Liver (tissue), 9 donors: ENCODE results near the gene SCAI. TPM values are rescaled to one million over a fixed set of nuclear protein-coding genes. Genes with fewer than 3 reads are reported as not detected.

ENCODE experiments used
- DNase-seq: peaks from one replicate; pipeline ENCODE4 v3.0.0-alpha.2; 2017; ENCODE audit warnings: low spot score
- H3K27ac ChIP-seq, 2 donors: one replicate each; pipeline ENCODE4 v1.7.0; 2013; ENCODE audit warnings: inconsistent platforms in 2 of 2, low read length in 2 of 2, control low read depth in 1 of 2, low read depth in 1 of 2, mild to moderate bottlenecking in 1 of 2
- H3K27me3 ChIP-seq, 4 donors: one replicate each; pipeline versions ENCODE4 v1.6.1 to v1.7.0; 2013; ENCODE audit warnings: low read length in 3 of 4, inconsistent platforms in 1 of 4, mild to moderate bottlenecking in 1 of 4, moderate library complexity in 1 of 4; ENCODE audit not compliant: control insufficient read depth in 4 of 4, insufficient read depth in 4 of 4
- H3K36me3 ChIP-seq, 4 donors: one replicate each; pipeline versions ENCODE4 v1.6.1 to v1.7.0; 2013; ENCODE audit warnings: low read length in 3 of 4, mild to moderate bottlenecking in 3 of 4, low read depth in 1 of 4, moderate library complexity in 1 of 4; ENCODE audit not compliant: control insufficient read depth in 4 of 4, insufficient read depth in 3 of 4
- H3K4me1 ChIP-seq, 4 donors: one replicate each; pipeline versions ENCODE4 v1.6.1 to v1.7.0; 2013; ENCODE audit warnings: low read length in 3 of 4, mild to moderate bottlenecking in 3 of 4, moderate library complexity in 1 of 4; ENCODE audit not compliant: control insufficient read depth in 4 of 4, insufficient read depth in 4 of 4
- H3K4me3 ChIP-seq, 3 donors: one replicate each; pipeline versions ENCODE4 v1.6.1 to v1.7.0; 2013; ENCODE audit warnings: low read length in 3 of 3, control low read depth in 1 of 3, low read depth in 1 of 3, mild to moderate bottlenecking in 1 of 3
- H3K9ac ChIP-seq, 2 donors: one replicate each; pipeline ENCODE4 v1.7.0; 2013; ENCODE audit warnings: low read length in 2 of 2, mild to moderate bottlenecking in 2 of 2, moderate library complexity in 2 of 2, control low read depth in 1 of 2, low read depth in 1 of 2
- H3K9me3 ChIP-seq, 4 donors: one replicate each; pipeline versions ENCODE4 v1.6.1 to v1.7.0; 2013; ENCODE audit warnings: low read length in 3 of 4; ENCODE audit not compliant: control insufficient read depth in 4 of 4
- ATF3 ChIP-seq: IDR thresholded peaks from 2 replicates; pipeline ENCODE4 v1.6.1; 2016; ENCODE audit warnings: antibody characterized with exemption
- CTCF ChIP-seq: fragments of 150-350 bp; IDR thresholded peaks from 2 replicates; pipeline ENCODE4 v1.5.1; 2017; ENCODE audit warnings: improper control_type of control experiment, low read depth, low read length; ENCODE audit not compliant: missing input control
- EGR1 ChIP-seq, 2 donors: IDR thresholded peaks; 2 replicates each; pipeline ENCODE4 v1.6.1; 2016 to 2018; ENCODE audit warnings: antibody characterized with exemption in 2 of 2, low read depth in 2 of 2
- FOXA1 ChIP-seq: IDR thresholded peaks from 2 replicates; pipeline ENCODE4 v1.6.1; 2016; ENCODE audit warnings: antibody characterized with exemption
- FOXA2 ChIP-seq: IDR thresholded peaks from 2 replicates; pipeline ENCODE4 v1.6.1; 2016; ENCODE audit warnings: antibody characterized with exemption
- GABPA ChIP-seq, 2 donors: IDR thresholded peaks in 1 of 2; conservative IDR thresholded peaks in 1 of 2; 2 replicates each; pipeline ENCODE4 v1.6.1; 2016; ENCODE audit warnings: antibody characterized with exemption in 2 of 2, mild to moderate bottlenecking in 1 of 2, moderate library complexity in 1 of 2
- HNF4A ChIP-seq, 2 donors: conservative IDR thresholded peaks; 2 replicates each; pipeline ENCODE4 v1.6.1; 2016; ENCODE audit warnings: antibody characterized with exemption in 2 of 2, mild to moderate bottlenecking in 2 of 2
- HNF4G ChIP-seq: IDR thresholded peaks from 2 replicates; pipeline ENCODE4 v1.6.1; 2016; ENCODE audit warnings: antibody characterized with exemption
- JUND ChIP-seq, 2 donors: IDR thresholded peaks; 2 replicates each; pipeline ENCODE4 v1.6.1; 2016; ENCODE audit warnings: antibody characterized with exemption in 2 of 2
- MAX ChIP-seq: IDR thresholded peaks from 2 replicates; pipeline ENCODE4 v1.6.1; 2016; ENCODE audit warnings: antibody characterized with exemption
- NR2F2 ChIP-seq: IDR thresholded peaks from 2 replicates; pipeline ENCODE4 v1.6.1; 2016; ENCODE audit warnings: antibody characterized with exemption
- RAD21 ChIP-seq, 2 donors: IDR thresholded peaks; 2 replicates each; pipeline ENCODE4 v1.6.1; 2016; ENCODE audit warnings: antibody characterized with exemption in 2 of 2, mild to moderate bottlenecking in 2 of 2
- REST ChIP-seq: IDR thresholded peaks from 2 replicates; pipeline ENCODE4 v1.6.1; 2016; ENCODE audit warnings: antibody characterized with exemption, mild to moderate bottlenecking
- RXRA ChIP-seq, 2 donors: IDR thresholded peaks; 2 replicates each; pipeline ENCODE4 v1.6.1; 2017 to 2018; ENCODE audit warnings: antibody characterized with exemption in 2 of 2, mild to moderate bottlenecking in 1 of 2
- SP1 ChIP-seq: IDR thresholded peaks from 2 replicates; pipeline ENCODE4 v1.6.1; 2018; ENCODE audit warnings: antibody characterized with exemption, mild to moderate bottlenecking
- TAF1 ChIP-seq: conservative IDR thresholded peaks from 2 replicates; pipeline ENCODE4 v1.6.1; 2016; ENCODE audit warnings: antibody characterized with exemption, mild to moderate bottlenecking
- YY1 ChIP-seq: IDR thresholded peaks from 2 replicates; pipeline ENCODE4 v1.6.1; 2016; ENCODE audit warnings: antibody characterized with exemption, mild to moderate bottlenecking
- ZBTB33 ChIP-seq: IDR thresholded peaks from 2 replicates; pipeline ENCODE4 v1.6.1; 2016; ENCODE audit warnings: antibody characterized with exemption
- WGBS: extraction: QIAGEN DNeasy Blood & Tissue Kit; methylation state at CpG from one replicate; pipeline ENCODE4 v1.1.7; 2013; 5-methylcytosine and 5-hydroxymethylcytosine counted together
- polyA plus RNA-seq, 2 donors: library from polyadenylated mRNA; stranded (reverse) in 1 of 2; unstranded in 1 of 2; fragments of 200-250 nt in 1 of 2; fragments of >200 nt in 1 of 2; fragmentation: Nextera tagmentation in 1 of 2; extraction: Ambion mirVana in 1 of 2; gene quantifications; one replicate each; pipeline versions ENCODE4 v1.2.1 to v1.2.3, GENCODE V29; 2013 to 2015
- total RNA-seq, 2 donors: library from RNA; depleted of rRNA; stranded (reverse); fragments of >200 nt; gene quantifications; one replicate each; pipeline ENCODE4 v1.2.3, GENCODE V29; 2014
- donor health status: healthy.
- donor health status: healthy.
- donor health status: healthy.
- donor health status: healthy.
- donor health status: healthy.

The SCAI gene
- total and polyA plus RNA-seq, 4 donors: 0.24 to 5.3 (median 1.6) TPM

GRCh38 chr9:125153712-125154367 is 10.5 kb upstream of the SCAI start:
- H3K4me1 ChIP-seq: peaks cover 2 to 16% (median 6%) of the 10 kb centered on the region in 4 donors
- peaks cover 0 to 30% (median 15%) of the 10 kb centered on the region in 4 donors for H3K36me3 ChIP-seq
- 91% methylated on average over 4 of the region's 4 CpGs for WGBS
- no peak overlapping the region for H3K9ac ChIP-seq
- H3K27me3 ChIP-seq: no peaks in the 10 kb centered on the region
- H3K27ac ChIP-seq: no peak overlapping the region
- no peak overlapping the region for H3K4me3 ChIP-seq
- H3K9me3 ChIP-seq: no peaks in the 10 kb centered on the region
- DNase-seq: no peak
- no peak for TF ChIP-seq HNF4G
- no peak for TF ChIP-seq GABPA (IDR thresholded peaks at IDR 0.05 in 1 of 2, conservative IDR thresholded peaks at IDR 0.05 in 1 of 2)
- no peak for TF ChIP-seq RXRA (IDR thresholded peaks at IDR 0.05)
- no peak for TF ChIP-seq YY1
- no peak for TF ChIP-seq CTCF
- no peak for TF ChIP-seq JUND (IDR thresholded peaks at IDR 0.05)
- TF ChIP-seq FOXA2: no peak
- TF ChIP-seq NR2F2: no peak
- no peak for TF ChIP-seq ATF3
- TF ChIP-seq EGR1 (IDR thresholded peaks at IDR 0.05; ENCODE audit: low read depth in 2 of 2): no peak
- TF ChIP-seq ZBTB33: no peak
- no peak for TF ChIP-seq SP1
- no peak for TF ChIP-seq REST
- no peak for TF ChIP-seq FOXA1
- TF ChIP-seq MAX: no peak
- no peak for TF ChIP-seq RAD21 (IDR thresholded peaks at IDR 0.05)
- TF ChIP-seq HNF4A (conservative IDR thresholded peaks at IDR 0.05): no peak
- no peak for TF ChIP-seq TAF1
